ENCODE results near the gene DNAH1. TPM values are rescaled to one million over a fixed set of nuclear protein-coding genes. Genes with fewer than 3 reads are reported as not detected.
A peak's percentile ranks its signal among the peaks of the same experiment; 100 is the strongest.

The DNAH1 gene
- total and polyA plus RNA-seq, 2 donors (not counting 1 experiment from before 2014, with no cell fraction given): 47.2 to 59.2 TPM

GRCh38 chr3:52308308-52308707 is 7.8 kb upstream of the DNAH1 start:
- Histone ChIP-seq H4K20me1 (ENCODE audit: control insufficient read depth, insufficient read depth, low read length, poor library complexity, severe bottlenecking) (no peaks in the 10 kb centered on the region), H3K79me2 (ENCODE audit: control insufficient read depth, insufficient read depth, low read length) (no peaks in the 10 kb centered on the region), H3K4me3 (ENCODE audit: control extremely low read depth in 1 of 5, extremely low read depth in 1 of 5, insufficient read depth in 1 of 5, low read depth in 2 of 5, low read length in 4 of 5) (no peak overlapping the region), H3K9ac (ENCODE audit: low read length) (no peak overlapping the region), H3K4me2 (replicated peaks; ENCODE audit: low read depth, low read length, poor library complexity, severe bottlenecking) (no peak overlapping the region), H2AFZ (ENCODE audit: insufficient read depth, low read depth, low read length, poor library complexity, severe bottlenecking) (no peak overlapping the region), H3K27ac (ENCODE audit: low read length in 2 of 2) (no peak overlapping the region), H3K27me3 (replicated peaks in 1 of 4; ENCODE audit: control extremely low read depth in 1 of 4, control insufficient read depth in 3 of 4, insufficient read depth in 4 of 4, low read length in 3 of 4) (no peaks in the 10 kb centered on the region), H3K4me1 (ENCODE audit: control insufficient read depth in 2 of 2, insufficient read depth in 2 of 2, low read length in 2 of 2) (peaks cover 20 to 31% of the 10 kb centered on the region in 2 donors), H3K9me3 (ENCODE audit: control extremely low read depth in 1 of 3, control insufficient read depth in 2 of 3, insufficient read depth in 1 of 3, low read length in 2 of 3) (no peaks in the 10 kb centered on the region), H3K36me3 (replicated peaks in 1 of 2; ENCODE audit: control extremely low read depth in 1 of 2, control insufficient read depth in 1 of 2, extremely low read depth in 1 of 2, insufficient read depth in 2 of 2, low read length in 1 of 2) (peaks cover 7% of the 10 kb centered on the region in 2 experiments)
- WGBS (ENCODE audit: insufficient coverage): 63% methylated on average over 1 of the region's 1 CpG
- Mint-ChIP-seq H3K27me3 (no peaks in the 10 kb centered on the region), H3K4me1 (peaks cover 40% of the 10 kb centered on the region), H3K9me3 (ENCODE audit: insufficient read depth) (no peaks in the 10 kb centered on the region), H3K4me3 (no peak overlapping the region), H3K27ac (peak overlapping the region; percentile 81)
- no peak for TF ChIP-seq EZH2 (IDR thresholded peaks at IDR 0.05; ENCODE audit: borderline replicate concordance, insufficient read depth, low read depth, low read length, poor library complexity, severe bottlenecking)
- TF ChIP-seq, protein P1, sequence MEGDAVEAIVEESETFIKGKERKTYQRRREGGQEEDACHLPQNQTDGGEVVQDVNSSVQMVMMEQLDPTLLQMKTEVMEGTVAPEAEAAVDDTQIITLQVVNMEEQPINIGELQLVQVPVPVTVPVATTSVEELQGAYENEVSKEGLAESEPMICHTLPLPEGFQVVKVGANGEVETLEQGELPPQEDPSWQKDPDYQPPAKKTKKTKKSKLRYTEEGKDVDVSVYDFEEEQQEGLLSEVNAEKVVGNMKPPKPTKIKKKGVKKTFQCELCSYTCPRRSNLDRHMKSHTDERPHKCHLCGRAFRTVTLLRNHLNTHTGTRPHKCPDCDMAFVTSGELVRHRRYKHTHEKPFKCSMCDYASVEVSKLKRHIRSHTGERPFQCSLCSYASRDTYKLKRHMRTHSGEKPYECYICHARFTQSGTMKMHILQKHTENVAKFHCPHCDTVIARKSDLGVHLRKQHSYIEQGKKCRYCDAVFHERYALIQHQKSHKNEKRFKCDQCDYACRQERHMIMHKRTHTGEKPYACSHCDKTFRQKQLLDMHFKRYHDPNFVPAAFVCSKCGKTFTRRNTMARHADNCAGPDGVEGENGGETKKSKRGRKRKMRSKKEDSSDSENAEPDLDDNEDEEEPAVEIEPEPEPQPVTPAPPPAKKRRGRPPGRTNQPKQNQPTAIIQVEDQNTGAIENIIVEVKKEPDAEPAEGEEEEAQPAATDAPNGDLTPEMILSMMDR (IDR thresholded peaks at IDR 0.05): no peak
- CTCF ChIA-PET: interaction anchor here (1.6 to 1.7 kb wide), 2 partner anchors 19 to 31 kb away, joined by 5 to 13 read pairs; no protein-coding TSS in a partner anchor
- intact Hi-C loops (cut with micrococcal nuclease): no loop called here
- no peak for ATAC-seq (ENCODE audit: low read depth)
- POLR2A ChIA-PET: no interaction called here
- DNase-seq: no peak

GRCh38 chr3:52310861-52311575 is 5.1 kb upstream of the DNAH1 start:
- POLR2A ChIA-PET: interaction anchor here (0.6 to 1.5 kb wide), 5 partner anchors 10 to 254 kb away, joined by 3 to 12 read pairs (median 3); partner anchors contain the start of gene GLYCTK
- peaks cover 60% of the 10 kb centered on the region for H3K4me1 Mint-ChIP-seq
- H3K27ac Mint-ChIP-seq: peak overlapping the region; percentile 89

More at GRCh38 chr3:52310861-52311575, 5.1 kb upstream of the DNAH1 start:
- no peaks in the 10 kb centered on the region for H3K9me3 Mint-ChIP-seq (ENCODE audit: insufficient read depth)
- Histone ChIP-seq H2AFZ (ENCODE audit: insufficient read depth, low read depth, low read length, poor library complexity, severe bottlenecking) (no peak overlapping the region), H3K4me3 (ENCODE audit: control extremely low read depth in 1 of 5, extremely low read depth in 1 of 5, insufficient read depth in 1 of 5, low read depth in 2 of 5, low read length in 4 of 5) (no peak overlapping the region), H3K9me3 (ENCODE audit: control extremely low read depth in 1 of 3, control insufficient read depth in 2 of 3, insufficient read depth in 1 of 3, low read length in 2 of 3) (no peaks in the 10 kb centered on the region), H3K9ac (ENCODE audit: low read length) (no peak overlapping the region), H3K36me3 (replicated peaks in 1 of 2; ENCODE audit: control extremely low read depth in 1 of 2, control insufficient read depth in 1 of 2, extremely low read depth in 1 of 2, insufficient read depth in 2 of 2, low read length in 1 of 2) (peaks cover 4 to 9% of the 10 kb centered on the region in 2 experiments), H3K27ac (ENCODE audit: low read length in 2 of 2) (peak overlapping the region; percentile 62 to 70), H3K4me2 (replicated peaks; ENCODE audit: low read depth, low read length, poor library complexity, severe bottlenecking) (peak overlapping the region; percentile 51), H3K4me1 (ENCODE audit: control insufficient read depth in 2 of 2, insufficient read depth in 2 of 2, low read length in 2 of 2) (peaks cover 32 to 49% of the 10 kb centered on the region in 2 donors), H3K79me2 (ENCODE audit: control insufficient read depth, insufficient read depth, low read length) (peaks cover 6% of the 10 kb centered on the region), H3K27me3 (replicated peaks in 1 of 4; ENCODE audit: control extremely low read depth in 1 of 4, control insufficient read depth in 3 of 4, insufficient read depth in 4 of 4, low read length in 3 of 4) (no peaks in the 10 kb centered on the region), H4K20me1 (ENCODE audit: control insufficient read depth, insufficient read depth, low read length, poor library complexity, severe bottlenecking) (no peaks in the 10 kb centered on the region)
- ATAC-seq (ENCODE audit: low read depth): peak; percentile 82
- no peaks in the 10 kb centered on the region for H3K27me3 Mint-ChIP-seq
- peak; percentile 76 for DNase-seq
- peak overlapping the region; percentile 50 for H3K4me3 Mint-ChIP-seq
- intact Hi-C loops (cut with micrococcal nuclease): loop anchor here (5.0 kb wide), 1 partner anchor 34 kb away; the partner anchor contains the start of gene WDR82
- CTCF ChIA-PET: interaction anchor here (0.6 to 3.4 kb wide), 5 partner anchors 9 to 116 kb away, joined by 3 to 18 read pairs (median 3); no protein-coding TSS in a partner anchor
- TF ChIP-seq, protein P1 (IDR thresholded peaks at IDR 0.05): no peak
- no peak for TF ChIP-seq EZH2 (IDR thresholded peaks at IDR 0.05; ENCODE audit: borderline replicate concordance, insufficient read depth, low read depth, low read length, poor library complexity, severe bottlenecking)
- WGBS (ENCODE audit: insufficient coverage): 88% methylated on average over 5 of the region's 9 CpGs
